GM19025 (cell line): ENCODE results near the gene CTXND1.

ENCODE experiments used
- ATAC-seq: cut with Tn5 transposase; IDR thresholded peaks from one replicate; pipeline ENCODE4 v1.9.1; 2021; ENCODE audit warnings: mild to moderate bottlenecking, low read depth, moderate library complexity; ENCODE audit not compliant: unreplicated experiment

The CTXND1 gene

GRCh38 chr15:80184554-80184953, 67.5 kb downstream of the CTXND1 start:
- ATAC-seq, result no peak

- no peak for ATAC-seq
These were observed 68.1 kb downstream of the CTXND1 start for GRCh38 chr15:80183886-80184285.

GRCh38 chr15:80183306-80183705, 68.7 kb downstream of the CTXND1 start:
- no peak for ATAC-seq

GRCh38 chr15:80182611-80183261, 69.3 kb downstream of the CTXND1 start:
- no peak for ATAC-seq

- ATAC-seq, result no peak
These were observed 71.0 kb downstream of the CTXND1 start for GRCh38 chr15:80180986-80181385.

- no peak for ATAC-seq
These were observed 71.5 kb downstream of the CTXND1 start for GRCh38 chr15:80180468-80180867.

GRCh38 chr15:80179935-80180334, 72.1 kb downstream of the CTXND1 start:
- no peak for ATAC-seq

- no peak for ATAC-seq
These were observed 72.8 kb downstream of the CTXND1 start for GRCh38 chr15:80179025-80179759.

- no peak for ATAC-seq
These were observed 74.9 kb downstream of the CTXND1 start for GRCh38 chr15:80177156-80177555.

GRCh38 chr15:80176443-80176842, 75.6 kb downstream of the CTXND1 start:
- ATAC-seq, result no peak

GRCh38 chr15:80175436-80175835, 76.6 kb downstream of the CTXND1 start:
- ATAC-seq, result no peak

GRCh38 chr15:80174017-80174746, 77.8 kb downstream of the CTXND1 start:
- ATAC-seq, result no peak

- ATAC-seq, result no peak
These were observed 78.8 kb downstream of the CTXND1 start for GRCh38 chr15:80173022-80173759.

GRCh38 chr15:80172401-80172800, 79.6 kb downstream of the CTXND1 start:
- no peak for ATAC-seq

- ATAC-seq, result no peak
These were observed 80.2 kb downstream of the CTXND1 start for GRCh38 chr15:80171787-80172186.

GRCh38 chr15:80170596-80170995, 81.4 kb downstream of the CTXND1 start:
- no peak for ATAC-seq

GRCh38 chr15:80169768-80170357, 82.2 kb downstream of the CTXND1 start:
- ATAC-seq, result no peak

- ATAC-seq, result no peak
These were observed 83.6 kb downstream of the CTXND1 start for GRCh38 chr15:80168421-80168820.

GRCh38 chr15:80167936-80168335, 84.1 kb downstream of the CTXND1 start:
- ATAC-seq, result no peak

- ATAC-seq, result no peak
These were observed 88.1 kb downstream of the CTXND1 start for GRCh38 chr15:80163897-80164296.
